Vagina (tissue), 2 donors: ENCODE results near the gene DCD. TPM values are rescaled to one million over a fixed set of nuclear protein-coding genes. Genes with fewer than 3 reads are reported as not detected.
A peak's percentile ranks its signal among the peaks of the same experiment; 100 is the strongest.
"Not testable (repeated sequence)": the region's sequence is repeated elsewhere in the genome, so short reads cannot be mapped to it uniquely, and the experiment has no call there.

Experiments
- DNase-seq, 2 donors: peaks; one replicate each; pipeline ENCODE4 v3.0.0-alpha.2; 2017; ENCODE audit errors: extremely low spot score in 2 of 2
- H3K27ac ChIP-seq: fragments of 200-600 bp; sonication (generic); one replicate; pipeline ENCODE4 v1.5.1; 2019
- H3K27me3 ChIP-seq: fragments of 200-600 bp; sonication (generic); one replicate; pipeline ENCODE4 v1.5.1; 2019
- H3K36me3 ChIP-seq, 2 donors: fragments of 200-600 bp; sonication (generic); one replicate each; pipeline ENCODE4 v1.5.1; 2017 to 2019
- H3K4me1 ChIP-seq: fragments of 200-600 bp; sonication (generic); one replicate; pipeline ENCODE4 v1.5.1; 2019
- H3K4me3 ChIP-seq, 2 donors: fragments of 200-600 bp; sonication (generic); 1 replicate in 1 of 2; 2 replicates in 1 of 2; pipeline ENCODE4 v1.5.1; 2016 to 2019
- H3K9me3 ChIP-seq: fragments of 200-600 bp; sonication (generic); one replicate; pipeline ENCODE4 v1.5.1; 2019
- CTCF ChIP-seq, 3 experiments: fragments of 450-650 bp in 2 of 3; fragments of 200-600 bp in 1 of 3; sonication (generic) in 1 of 3; IDR thresholded peaks; one replicate each; pipeline ENCODE4 v1.5.1; 2017 to 2019; ENCODE audit warnings: antibody characterized with exemption in 3 of 3, mild to moderate bottlenecking in 2 of 3, moderate library complexity in 2 of 3
- POLR2A ChIP-seq, 2 donors: fragments of 450-650 bp; IDR thresholded peaks; one replicate each; pipeline ENCODE4 v1.6.1; 2017; ENCODE audit warnings: antibody characterized with exemption in 2 of 2, mild to moderate bottlenecking in 2 of 2, moderate library complexity in 2 of 2
- POLR2AphosphoS5 ChIP-seq, 2 donors: sonication (generic); formaldehyde crosslinking; IDR thresholded peaks; one replicate each; pipeline ENCODE4 v1.9.0; 2017; ENCODE audit warnings: antibody characterized with exemption in 2 of 2, mild to moderate bottlenecking in 2 of 2, low read depth in 1 of 2; ENCODE audit not compliant: insufficient read depth in 1 of 2
- intact Hi-C: fragments of 100-400 bp; cut with DNase I; formaldehyde crosslinking; loops from one replicate; pipeline ENCODE4 v1.15.1; 2023
- total RNA-seq: library from RNA; depleted of rRNA; stranded (reverse); fragments of >200 nt; gene quantifications from one replicate; pipeline ENCODE4 v1.2.3, GENCODE V29; 2016

The DCD gene
- total RNA-seq, 1 donor from 2014 or later, result not detected

GRCh38 chr12:54641554-54641953 lies 6.6 kb downstream of the DCD start:
- no peak for TF ChIP-seq CTCF (IDR thresholded peaks at IDR 0.05)
- TF ChIP-seq POLR2AphosphoS5 (IDR thresholded peaks at IDR 0.05; ENCODE audit: insufficient read depth in 1 of 2, low read depth in 1 of 2), result no peak
- no peak for TF ChIP-seq POLR2A (IDR thresholded peaks at IDR 0.05)
- H3K4me1 ChIP-seq, result no peaks in the 10 kb centered on the region
- H3K4me3 ChIP-seq, result no peak overlapping the region
- H3K27ac ChIP-seq, result no peak overlapping the region
- no peaks in the 10 kb centered on the region for H3K27me3 ChIP-seq
- DNase-seq, result no peak
- no peaks in the 10 kb centered on the region for H3K9me3 ChIP-seq
- no peaks in the 10 kb centered on the region for H3K36me3 ChIP-seq
- intact Hi-C loops, result no loop called here

GRCh38 chr12:54641089-54641488 lies 7.1 kb downstream of the DCD start:
- TF ChIP-seq POLR2A (IDR thresholded peaks at IDR 0.05) (no peak), CTCF (IDR thresholded peaks at IDR 0.05) (no peak), POLR2AphosphoS5 (IDR thresholded peaks at IDR 0.05; ENCODE audit: insufficient read depth in 1 of 2, low read depth in 1 of 2) (no peak)
- Histone ChIP-seq H3K27me3 (no peaks in the 10 kb centered on the region), H3K4me1 (no peaks in the 10 kb centered on the region), H3K27ac (no peak overlapping the region), H3K4me3 (no peak overlapping the region), H3K9me3 (no peaks in the 10 kb centered on the region), H3K36me3 (no peaks in the 10 kb centered on the region)
- DNase-seq, result no peak
- intact Hi-C loops, result no loop called here

- DNase-seq, H3K9me3 ChIP-seq, H3K36me3 ChIP-seq, H3K4me3 ChIP-seq, H3K27ac ChIP-seq, H3K4me1 ChIP-seq, H3K27me3 ChIP-seq, intact Hi-C loops: not testable (repeated sequence)
Observed at GRCh38 chr12:54639112-54639511, 9.1 kb downstream of the DCD start.

GRCh38 chr12:54634795-54635194 lies 13.4 kb downstream of the DCD start, which contains the start of gene LACRT:
Gene LACRT (minus strand): TSS chr12:54634895. CDS start chr12:54634841, 54 bp downstream.
- Histone ChIP-seq H3K36me3 (no peaks in the 10 kb centered on the region), H3K27ac (no peak within 1 kb of the TSS), H3K4me3 (no peak within 1 kb of the TSS), H3K4me1 (no peaks in the 10 kb centered on the region), H3K9me3 (no peaks in the 10 kb centered on the region), H3K27me3 (no peaks in the 10 kb centered on the region)
- TF ChIP-seq POLR2AphosphoS5 (IDR thresholded peaks at IDR 0.05; ENCODE audit: insufficient read depth in 1 of 2, low read depth in 1 of 2) (no peak), CTCF (IDR thresholded peaks at IDR 0.05) (no peak), POLR2A (IDR thresholded peaks at IDR 0.05) (no peak)
- DNase-seq, result no peak
- intact Hi-C loops, result no loop called here

- H3K36me3 ChIP-seq, result no peaks in the 10 kb centered on the region
- no peaks in the 10 kb centered on the region for H3K27me3 ChIP-seq
- H3K9me3 ChIP-seq, result no peaks in the 10 kb centered on the region
- DNase-seq, result peak in 1 of 2 donors; percentile 37
- intact Hi-C loops, result no loop called here
- H3K27ac ChIP-seq, result no peak overlapping the region
- no peak overlapping the region for H3K4me3 ChIP-seq
- TF ChIP-seq POLR2A (IDR thresholded peaks at IDR 0.05), result no peak
- TF ChIP-seq CTCF (IDR thresholded peaks at IDR 0.05), result no peak
- no peak for TF ChIP-seq POLR2AphosphoS5 (IDR thresholded peaks at IDR 0.05; ENCODE audit: insufficient read depth in 1 of 2, low read depth in 1 of 2)
- H3K4me1 ChIP-seq, result no peaks in the 10 kb centered on the region
Observed at GRCh38 chr12:54631988-54632728, 16.0 kb downstream of the DCD start.
